Activated naive CD8-positive, alpha-beta T cell treated with anti-CD3 and anti-CD28 coated beads for 36 hours (primary cell): ENCODE results near the gene CLPTM1L. TPM values are rescaled to one million over a fixed set of nuclear protein-coding genes. Genes with fewer than 3 reads are reported as not detected.

Experiments
- DNase-seq: peaks from one replicate; pipeline ENCODE4 v3.0.0; 2021
- H3K27ac Mint-ChIP-seq: one replicate; pipeline ENCODE4 v1.8.0; 2022; ENCODE audit warnings: mild to moderate bottlenecking, moderate library complexity, mixed read lengths
- H3K27me3 Mint-ChIP-seq: one replicate; pipeline ENCODE4 v1.8.0; 2022; ENCODE audit warnings: mild to moderate bottlenecking, mixed read lengths
- H3K36me3 Mint-ChIP-seq: one replicate; pipeline ENCODE4 v1.8.0; 2021; ENCODE audit warnings: mild to moderate bottlenecking, mixed read lengths
- H3K4me1 Mint-ChIP-seq: one replicate; pipeline ENCODE4 v1.8.0; 2021; ENCODE audit warnings: mixed read lengths
- H3K4me3 Mint-ChIP-seq: one replicate; pipeline ENCODE4 v1.8.0; 2022; ENCODE audit warnings: mild to moderate bottlenecking, moderate library complexity, mixed read lengths
- H3K9me3 Mint-ChIP-seq: one replicate; pipeline ENCODE4 v1.8.0; 2022; ENCODE audit warnings: mixed read lengths
- total RNA-seq, 2 experiments: library from RNA; stranded (reverse); gene quantifications; one replicate each; pipeline ENCODE4 v1.2.3, GENCODE V29; 2021

The CLPTM1L gene, protein sequence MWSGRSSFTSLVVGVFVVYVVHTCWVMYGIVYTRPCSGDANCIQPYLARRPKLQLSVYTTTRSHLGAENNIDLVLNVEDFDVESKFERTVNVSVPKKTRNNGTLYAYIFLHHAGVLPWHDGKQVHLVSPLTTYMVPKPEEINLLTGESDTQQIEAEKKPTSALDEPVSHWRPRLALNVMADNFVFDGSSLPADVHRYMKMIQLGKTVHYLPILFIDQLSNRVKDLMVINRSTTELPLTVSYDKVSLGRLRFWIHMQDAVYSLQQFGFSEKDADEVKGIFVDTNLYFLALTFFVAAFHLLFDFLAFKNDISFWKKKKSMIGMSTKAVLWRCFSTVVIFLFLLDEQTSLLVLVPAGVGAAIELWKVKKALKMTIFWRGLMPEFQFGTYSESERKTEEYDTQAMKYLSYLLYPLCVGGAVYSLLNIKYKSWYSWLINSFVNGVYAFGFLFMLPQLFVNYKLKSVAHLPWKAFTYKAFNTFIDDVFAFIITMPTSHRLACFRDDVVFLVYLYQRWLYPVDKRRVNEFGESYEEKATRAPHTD
- 10 to 100 TPM; 90.0 to 91.6 TPM for total RNA-seq

DNA sequence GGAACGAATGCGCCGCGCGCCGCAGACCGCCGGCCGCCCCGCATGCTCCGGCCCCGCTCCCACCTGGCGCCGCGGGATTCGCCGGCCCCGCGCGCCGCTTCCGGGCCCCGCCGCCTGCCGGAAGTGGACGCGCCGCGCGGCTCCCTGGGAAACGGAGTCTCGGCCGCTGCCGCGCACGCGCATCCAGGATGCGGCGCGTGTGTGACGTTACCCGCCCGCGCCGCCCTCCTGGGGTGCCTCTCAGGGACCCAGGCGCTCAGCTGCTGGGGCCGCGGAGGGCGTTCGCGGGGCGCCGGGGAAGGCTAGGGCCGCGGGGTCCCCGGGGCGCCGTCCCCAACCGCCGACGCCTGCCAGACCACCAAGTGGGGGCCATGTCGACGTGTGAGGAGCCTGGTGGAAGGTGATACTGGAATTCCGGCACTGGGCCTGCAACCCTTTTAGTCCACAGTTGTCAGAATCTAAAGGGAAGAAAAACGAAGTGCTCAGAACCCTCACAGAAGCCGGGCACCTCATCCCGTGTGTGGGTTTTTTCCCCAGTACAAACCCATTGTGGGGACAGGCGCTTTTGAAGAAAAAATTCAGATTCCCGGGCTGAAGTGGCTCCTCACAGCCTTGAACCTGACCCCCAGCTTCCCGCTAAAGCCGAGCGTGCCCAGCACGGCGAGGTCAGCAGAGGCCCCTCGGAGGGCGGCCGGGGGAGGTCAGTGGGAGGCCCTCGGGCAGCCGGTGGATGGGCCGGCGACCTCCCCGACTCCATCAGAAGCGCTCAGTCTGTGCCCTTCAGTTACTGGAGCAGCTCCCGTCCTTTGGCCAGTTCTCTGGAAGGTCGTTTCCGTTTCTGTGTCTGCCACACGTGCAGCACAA lies at the start of gene CLPTM1L:
TSS of gene CLPTM1L (minus strand) at position 125 of the 864 bp plus-strand sequence. CDS start 258 bp downstream, outside the sequence.
- H3K36me3 Mint-ChIP-seq = peaks cover 20% of the 10 kb centered on the region
- peak within 1 kb of the TSS; percentile 77 for H3K27ac Mint-ChIP-seq
- peak; percentile 94 for DNase-seq
- H3K27me3 Mint-ChIP-seq = no peaks in the 10 kb centered on the region
- H3K9me3 Mint-ChIP-seq = no peaks in the 10 kb centered on the region
- H3K4me1 Mint-ChIP-seq = peaks cover 20% of the 10 kb centered on the region
- H3K4me3 Mint-ChIP-seq = peak within 1 kb of the TSS; percentile 85

DNA sequence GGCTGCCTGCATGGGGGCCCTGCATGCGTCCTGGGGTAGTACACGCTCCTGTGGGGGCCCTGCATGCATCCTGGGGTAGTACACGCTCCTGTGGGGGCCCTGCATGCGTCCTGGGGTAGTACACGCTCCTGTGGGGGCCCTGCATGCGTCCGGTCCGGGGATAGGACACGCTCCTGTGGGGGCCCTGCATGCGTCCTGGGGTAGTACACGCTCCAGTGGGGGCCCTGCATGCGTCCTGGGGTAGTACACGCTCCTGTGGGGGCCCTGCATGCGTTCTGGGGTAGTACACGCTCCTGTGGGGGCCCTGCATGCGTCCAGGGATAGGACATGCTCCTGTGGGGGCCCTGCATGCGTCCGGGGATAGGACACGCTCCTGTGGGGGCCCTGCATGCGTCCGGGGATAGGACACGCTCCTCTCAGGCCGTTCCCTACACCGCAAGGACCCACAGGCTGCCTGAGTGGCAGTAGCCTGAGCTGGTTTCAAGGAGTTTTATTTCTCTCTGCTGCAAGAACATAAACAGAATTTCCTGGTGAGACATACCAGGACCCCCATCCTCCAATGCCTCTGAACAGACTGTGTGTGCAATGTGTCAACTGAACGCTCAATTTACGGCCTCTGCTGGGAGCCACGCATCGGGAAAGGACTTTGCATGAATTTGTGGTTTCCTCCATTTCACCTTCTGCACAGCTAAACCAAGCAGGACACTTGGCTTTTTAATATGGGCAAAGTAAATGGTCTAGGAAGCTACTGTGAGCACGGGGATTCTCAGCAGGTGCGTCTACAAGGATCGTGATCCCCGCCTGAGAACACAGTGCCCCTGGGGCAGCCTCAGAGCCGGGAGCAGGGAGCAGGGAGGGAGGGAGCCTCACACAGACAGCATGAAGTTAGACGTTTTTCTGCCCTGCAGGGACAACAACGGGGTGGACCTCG lies 48.9 kb upstream of the CLPTM1L start:
- H3K4me1 Mint-ChIP-seq = no peaks in the 10 kb centered on the region

DNA sequence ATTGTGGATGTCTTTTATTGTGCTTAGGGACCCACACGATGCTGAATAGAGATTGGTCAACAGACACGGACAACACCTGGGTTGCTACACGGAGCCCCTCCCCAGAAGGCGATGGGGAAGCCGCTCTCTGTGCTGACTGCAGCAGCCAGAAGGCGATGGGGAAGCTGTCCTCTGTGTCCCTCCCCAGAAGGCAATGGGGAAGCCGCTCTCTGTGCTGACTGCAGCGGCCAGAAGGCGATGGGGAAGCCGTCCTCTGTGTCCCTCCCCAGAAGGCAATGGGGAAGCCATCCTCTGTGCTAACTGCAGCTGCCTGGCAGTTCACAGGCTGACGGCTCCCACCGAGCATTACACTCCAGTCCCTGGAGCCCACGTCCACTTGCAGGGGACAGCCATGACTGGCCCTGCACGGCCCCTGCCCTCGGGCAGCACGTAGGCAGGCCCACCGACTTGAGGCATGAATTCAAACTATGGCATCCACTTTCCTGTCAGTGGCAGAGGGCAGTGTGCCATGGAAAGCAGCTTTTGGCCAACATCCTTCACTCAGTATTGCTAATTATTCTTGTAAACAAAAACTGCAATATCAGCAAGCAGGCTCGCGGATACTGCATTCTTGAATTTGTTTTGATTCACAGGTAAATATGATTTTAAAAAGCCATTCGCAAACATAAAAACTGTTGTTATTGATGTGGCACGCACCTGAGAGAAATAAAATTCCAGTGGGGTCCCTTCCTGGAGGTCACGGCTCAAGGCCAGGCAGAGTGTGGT lies 48.1 kb upstream of the CLPTM1L start:
- no peaks in the 10 kb centered on the region for H3K9me3 Mint-ChIP-seq

More for the DNA sequence above, 48.9 kb upstream of the CLPTM1L start:
- Mint-ChIP-seq H3K27me3 (peaks cover 19% of the 10 kb centered on the region), H3K27ac (no peak overlapping the region), H3K36me3 (no peaks in the 10 kb centered on the region), H3K9me3 (no peaks in the 10 kb centered on the region), H3K4me3 (no peak overlapping the region)
- no peak for DNase-seq

DNA sequence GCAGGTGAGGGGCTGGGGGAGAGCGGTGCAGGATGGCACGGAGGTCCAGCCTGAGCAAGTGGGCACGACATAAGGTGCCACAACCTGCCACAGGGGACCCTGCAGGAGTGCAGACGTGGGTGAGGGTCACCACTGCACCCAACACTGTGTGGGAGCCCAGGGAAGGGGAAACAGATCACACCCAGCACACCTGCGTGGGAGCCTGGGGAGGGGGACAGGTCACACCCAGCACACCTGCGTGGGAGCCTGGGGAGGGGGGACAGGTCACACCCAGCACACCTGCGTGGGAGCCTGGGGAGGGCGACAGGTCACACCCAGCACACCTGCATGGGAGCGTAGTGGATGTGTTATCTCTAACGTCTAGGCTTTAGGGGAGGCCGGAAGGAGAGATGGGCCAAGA lies 47.4 kb upstream of the CLPTM1L start:
- Mint-ChIP-seq H3K4me1 (peaks cover 2% of the 10 kb centered on the region), H3K4me3 (no peak overlapping the region), H3K27me3 (peaks cover 16% of the 10 kb centered on the region), H3K27ac (no peak overlapping the region), H3K9me3 (no peaks in the 10 kb centered on the region), H3K36me3 (no peaks in the 10 kb centered on the region)
- DNase-seq = no peak

More for the DNA sequence above, 48.1 kb upstream of the CLPTM1L start:
- Mint-ChIP-seq H3K4me3 (no peak overlapping the region), H3K27me3 (peaks cover 16% of the 10 kb centered on the region), H3K4me1 (no peaks in the 10 kb centered on the region), H3K36me3 (no peaks in the 10 kb centered on the region), H3K27ac (no peak overlapping the region)
- DNase-seq = no peak

DNA sequence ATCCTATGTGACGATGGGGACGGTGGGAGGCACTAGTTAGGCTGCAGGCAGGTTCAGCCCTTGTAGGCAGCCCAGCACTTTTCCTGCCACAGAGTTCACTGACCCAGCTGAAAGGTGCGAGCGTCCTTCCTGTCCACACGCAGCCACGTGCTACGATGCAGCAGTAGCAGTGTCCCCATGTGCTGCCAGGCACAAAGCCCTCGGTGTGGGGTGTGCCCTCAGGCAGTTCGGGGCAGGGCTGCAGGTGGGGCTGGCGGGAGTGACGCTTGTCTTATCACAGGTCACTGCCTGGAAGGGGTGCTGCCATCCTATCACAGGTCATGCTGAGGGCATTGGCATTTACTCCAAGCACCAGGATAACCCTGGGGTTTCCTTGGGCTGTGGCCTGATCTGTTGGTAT lies 46.8 kb upstream of the CLPTM1L start:
- DNase-seq = no peak
- peaks cover 16% of the 10 kb centered on the region for H3K27me3 Mint-ChIP-seq
- H3K9me3 Mint-ChIP-seq = no peaks in the 10 kb centered on the region

DNA sequence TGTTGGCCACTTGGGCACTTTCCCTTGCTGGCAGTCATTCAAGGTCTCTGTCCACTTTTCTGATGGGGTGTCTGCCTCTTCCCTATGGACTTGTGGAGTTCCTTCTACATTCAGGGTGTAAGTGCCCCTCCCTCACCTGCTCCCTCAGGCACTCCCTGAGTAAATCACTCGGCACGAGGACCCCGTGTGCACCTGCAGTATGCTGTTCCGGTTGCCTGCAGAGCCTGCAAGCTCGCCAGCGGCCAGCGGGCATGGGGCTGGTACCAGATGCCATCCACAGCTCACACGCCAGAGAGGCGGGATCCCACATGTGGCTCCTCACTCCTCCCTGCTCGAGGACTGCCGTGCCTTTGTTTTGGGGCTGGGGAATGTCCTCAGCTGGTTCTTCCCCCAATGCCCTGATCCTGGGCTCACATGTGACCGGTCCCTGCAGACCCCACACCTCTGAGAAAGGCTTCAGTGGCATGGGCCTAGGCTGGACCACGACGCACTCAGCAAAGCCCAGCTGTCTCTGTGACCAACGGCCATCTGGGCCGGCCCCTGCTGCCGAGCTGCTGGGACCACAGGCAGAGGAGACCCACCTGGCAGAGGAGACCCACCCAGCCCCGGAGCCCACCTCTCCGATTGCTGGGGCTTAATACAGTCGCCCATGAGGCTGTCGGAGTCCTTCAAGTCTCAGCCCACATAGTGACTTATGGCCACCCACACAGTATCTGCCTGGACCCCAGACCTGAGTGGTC lies 46.1 kb upstream of the CLPTM1L start:
- Mint-ChIP-seq H3K4me1 (peaks cover 7% of the 10 kb centered on the region), H3K4me3 (no peak overlapping the region), H3K27me3 (peaks cover 16% of the 10 kb centered on the region), H3K9me3 (no peaks in the 10 kb centered on the region), H3K27ac (no peak overlapping the region), H3K36me3 (no peaks in the 10 kb centered on the region)
- DNase-seq = no peak

More for the DNA sequence above, 46.8 kb upstream of the CLPTM1L start:
- no peaks in the 10 kb centered on the region for H3K36me3 Mint-ChIP-seq
- no peak overlapping the region for H3K27ac Mint-ChIP-seq
- H3K4me3 Mint-ChIP-seq = no peak overlapping the region
- H3K4me1 Mint-ChIP-seq = peaks cover 6% of the 10 kb centered on the region

DNA sequence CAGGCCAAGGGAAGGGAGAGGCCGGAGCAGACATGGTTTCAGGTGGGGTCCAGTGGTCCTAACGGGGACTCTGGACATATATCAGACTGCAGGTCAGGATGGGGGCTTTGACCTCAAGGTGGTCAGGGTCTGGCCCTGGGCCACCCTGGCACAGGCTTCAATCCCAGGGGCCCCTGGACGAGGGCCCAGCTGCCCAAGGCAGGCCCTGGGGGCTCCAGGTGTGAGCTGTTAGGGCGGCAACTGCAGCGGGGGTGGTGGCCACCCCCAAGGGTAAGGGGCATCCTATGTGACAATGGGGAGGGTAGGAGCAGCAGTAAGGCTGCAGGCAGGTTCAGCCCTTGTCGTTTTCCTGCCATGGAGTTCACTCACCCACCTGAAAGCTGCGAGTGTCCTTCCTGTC lies 45.4 kb upstream of the CLPTM1L start:
- H3K27me3 Mint-ChIP-seq = peaks cover 12% of the 10 kb centered on the region
- H3K9me3 Mint-ChIP-seq = no peaks in the 10 kb centered on the region
- H3K27ac Mint-ChIP-seq = no peak overlapping the region
- H3K36me3 Mint-ChIP-seq = no peaks in the 10 kb centered on the region
- H3K4me1 Mint-ChIP-seq = peaks cover 11% of the 10 kb centered on the region
- H3K4me3 Mint-ChIP-seq = no peak overlapping the region
- no peak for DNase-seq

DNA sequence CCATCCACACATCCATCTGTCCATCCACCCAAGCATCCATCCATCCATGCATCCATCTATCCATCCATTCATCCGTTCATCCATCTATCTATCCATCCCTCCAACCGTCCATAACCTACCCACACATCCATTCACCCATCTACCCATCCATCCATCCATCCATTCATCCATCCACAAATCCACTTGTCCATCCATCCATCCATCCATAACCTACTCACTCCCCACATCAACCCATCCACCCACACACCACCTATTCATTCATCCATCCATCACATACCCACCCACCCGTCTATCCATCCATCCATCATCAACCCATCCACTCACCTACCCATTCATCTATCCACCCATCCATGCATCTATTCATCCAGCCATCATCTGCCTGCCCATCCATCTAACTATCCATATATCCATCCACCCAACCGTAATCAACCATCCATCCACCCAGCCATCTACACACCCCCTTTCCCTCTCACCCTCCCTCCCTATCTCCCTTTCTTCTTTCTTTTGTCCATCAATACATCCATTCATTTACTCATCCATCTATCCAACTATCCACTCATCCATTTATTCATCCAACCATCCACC lies 43.6 kb upstream of the CLPTM1L start:
- Mint-ChIP-seq H3K4me1 (peaks cover 13% of the 10 kb centered on the region), H3K9me3 (no peaks in the 10 kb centered on the region), H3K36me3 (no peaks in the 10 kb centered on the region), H3K27me3 (peaks cover 2% of the 10 kb centered on the region), H3K4me3 (no peak overlapping the region), H3K27ac (no peak overlapping the region)
- DNase-seq = no peak

DNA sequence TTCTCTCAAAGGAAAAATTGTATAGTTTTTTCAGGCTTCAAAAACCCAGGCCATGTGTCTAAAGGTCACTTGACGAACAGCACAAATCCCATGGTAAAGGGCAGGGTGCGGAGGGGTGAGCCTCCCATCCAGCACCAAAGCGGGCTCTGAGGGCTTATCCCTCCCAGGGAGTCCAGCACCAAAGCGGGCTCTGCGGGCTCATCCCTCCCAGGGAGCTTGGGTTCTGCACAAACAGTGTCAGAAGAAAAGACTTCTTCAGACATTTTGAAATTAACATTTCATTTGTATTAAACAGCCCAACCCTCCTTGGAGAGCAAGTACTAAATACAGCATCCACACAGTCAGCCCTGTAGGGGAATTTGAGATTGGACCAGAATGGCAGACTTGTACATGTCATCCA lies 43.0 kb upstream of the CLPTM1L start:
- no peaks in the 10 kb centered on the region for H3K36me3 Mint-ChIP-seq
- no peak overlapping the region for H3K27ac Mint-ChIP-seq
- no peak for DNase-seq
- peaks cover 13% of the 10 kb centered on the region for H3K4me1 Mint-ChIP-seq
- no peaks in the 10 kb centered on the region for H3K9me3 Mint-ChIP-seq
- peaks cover 2% of the 10 kb centered on the region for H3K27me3 Mint-ChIP-seq
- no peak overlapping the region for H3K4me3 Mint-ChIP-seq

DNA sequence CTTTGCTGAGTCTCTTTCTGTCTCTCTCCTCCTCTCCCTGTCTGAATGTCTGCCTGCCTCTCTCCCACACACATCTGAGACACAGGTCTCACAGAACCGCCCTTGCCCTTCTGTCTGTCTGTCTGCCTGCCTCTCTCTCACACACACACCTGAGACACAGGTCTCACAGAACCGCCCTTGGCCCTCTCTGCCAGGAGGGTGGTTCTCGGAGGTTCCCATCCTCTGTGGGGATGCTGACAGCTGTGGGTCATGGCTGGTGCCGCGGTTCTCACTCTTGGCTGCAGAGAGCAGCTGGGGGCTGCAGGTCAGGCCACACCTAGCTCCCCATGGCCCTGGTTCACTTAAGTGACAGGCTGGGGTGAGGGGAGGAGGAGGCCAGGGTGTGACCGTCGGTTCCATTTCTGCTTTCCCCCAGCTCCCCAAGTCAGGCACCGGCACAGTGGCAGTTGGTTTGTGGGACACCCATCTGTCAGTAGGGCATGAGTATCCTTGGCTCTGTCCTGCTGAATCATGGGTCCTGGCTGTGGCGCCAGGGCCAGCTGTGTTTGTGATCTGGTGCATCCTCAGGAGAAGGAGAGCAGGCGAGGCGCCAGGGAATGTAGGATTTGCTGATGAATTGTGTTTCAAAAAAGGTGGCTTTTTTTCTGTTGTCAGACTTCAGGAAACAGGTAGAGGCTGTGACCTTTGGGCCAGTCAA lies 42.3 kb upstream of the CLPTM1L start:
- Mint-ChIP-seq H3K36me3 (no peaks in the 10 kb centered on the region), H3K9me3 (no peaks in the 10 kb centered on the region)

DNA sequence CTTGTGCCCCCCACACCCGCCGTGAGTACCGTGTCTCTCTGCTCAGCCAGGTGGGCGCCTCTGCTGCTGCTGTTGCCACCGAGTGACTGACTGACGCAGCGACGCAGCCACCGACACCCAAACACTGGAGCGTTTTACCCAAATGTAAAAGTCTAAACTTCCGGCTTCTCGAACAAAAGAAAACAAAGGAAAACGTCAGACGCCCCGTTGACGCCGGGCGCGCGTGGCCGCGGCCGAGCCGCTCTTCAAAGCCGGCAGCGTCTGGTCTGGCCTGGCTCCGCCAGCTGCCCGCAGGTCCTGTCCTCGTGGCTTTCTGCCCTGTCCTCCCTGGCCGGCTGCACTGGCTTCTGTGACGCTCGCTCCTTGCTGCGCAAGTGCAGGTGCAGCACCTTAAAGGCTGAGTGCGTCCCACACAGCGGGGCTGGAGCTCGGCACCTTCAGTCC lies 41.4 kb upstream of the CLPTM1L start:
- peak; percentile 62 for DNase-seq
- Mint-ChIP-seq H3K9me3 (no peaks in the 10 kb centered on the region), H3K27ac (peak overlapping the region; percentile 90), H3K4me1 (peaks cover 13% of the 10 kb centered on the region), H3K4me3 (peak overlapping the region; percentile 90), H3K27me3 (no peaks in the 10 kb centered on the region), H3K36me3 (no peaks in the 10 kb centered on the region)

More for the DNA sequence above, 42.3 kb upstream of the CLPTM1L start:
- Mint-ChIP-seq H3K27ac (peak overlapping the region; percentile 90), H3K27me3 (peaks cover 2% of the 10 kb centered on the region), H3K4me3 (peak overlapping the region; percentile 90), H3K4me1 (peaks cover 13% of the 10 kb centered on the region)
- DNase-seq = no peak

DNA sequence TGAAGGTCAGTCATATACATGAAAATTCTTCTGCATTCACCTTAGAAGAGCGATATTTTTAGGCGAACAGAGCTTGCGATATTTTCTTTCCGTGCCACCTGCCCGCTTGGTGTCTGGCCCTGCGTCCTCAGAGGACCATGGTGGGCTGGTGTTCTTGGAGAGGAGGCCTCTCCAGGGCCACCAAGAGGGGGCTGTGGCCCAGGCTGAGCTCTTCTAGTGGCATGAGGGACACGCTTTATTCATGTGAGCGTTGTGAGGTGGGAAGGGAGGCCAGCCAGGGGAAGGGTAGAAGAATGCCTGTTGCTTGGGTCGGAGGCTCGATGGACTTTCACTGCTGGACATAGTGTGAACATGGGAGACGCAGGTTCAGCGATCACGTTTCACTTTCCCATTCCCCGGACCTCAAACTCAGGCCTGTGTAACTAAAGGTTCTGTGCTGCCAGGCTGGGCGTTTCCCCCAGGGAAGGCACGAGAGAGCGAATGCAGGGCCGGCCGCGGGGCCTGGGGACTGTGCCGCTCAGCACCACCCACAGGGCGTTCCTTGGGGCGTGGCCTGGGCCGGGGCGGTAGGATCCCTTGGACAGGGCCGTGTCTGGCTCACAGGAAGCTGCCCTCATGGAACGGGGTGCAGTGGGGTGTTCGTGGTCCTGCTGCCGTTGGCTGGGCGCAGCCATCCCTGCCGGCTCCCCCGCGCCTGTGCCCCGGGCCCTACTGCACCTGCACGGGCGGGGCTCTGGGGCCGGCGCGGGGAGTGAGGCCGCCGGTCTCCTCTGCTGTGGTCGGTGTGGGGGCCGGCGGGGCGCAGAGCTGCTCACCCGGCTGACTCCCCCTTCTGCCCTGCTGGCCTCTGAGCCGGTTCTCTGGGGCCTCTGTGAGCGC lies 40.7 kb upstream of the CLPTM1L start:
- H3K27ac Mint-ChIP-seq = peak overlapping the region; percentile 90
- peak; percentile 84 for DNase-seq
- H3K4me1 Mint-ChIP-seq = peaks cover 13% of the 10 kb centered on the region
- H3K9me3 Mint-ChIP-seq = no peaks in the 10 kb centered on the region
- no peaks in the 10 kb centered on the region for H3K27me3 Mint-ChIP-seq
- no peaks in the 10 kb centered on the region for H3K36me3 Mint-ChIP-seq
- peak overlapping the region; percentile 90 for H3K4me3 Mint-ChIP-seq
